ENCODE measurements around the gene KCNJ6.

The KCNJ6 gene

DNA sequence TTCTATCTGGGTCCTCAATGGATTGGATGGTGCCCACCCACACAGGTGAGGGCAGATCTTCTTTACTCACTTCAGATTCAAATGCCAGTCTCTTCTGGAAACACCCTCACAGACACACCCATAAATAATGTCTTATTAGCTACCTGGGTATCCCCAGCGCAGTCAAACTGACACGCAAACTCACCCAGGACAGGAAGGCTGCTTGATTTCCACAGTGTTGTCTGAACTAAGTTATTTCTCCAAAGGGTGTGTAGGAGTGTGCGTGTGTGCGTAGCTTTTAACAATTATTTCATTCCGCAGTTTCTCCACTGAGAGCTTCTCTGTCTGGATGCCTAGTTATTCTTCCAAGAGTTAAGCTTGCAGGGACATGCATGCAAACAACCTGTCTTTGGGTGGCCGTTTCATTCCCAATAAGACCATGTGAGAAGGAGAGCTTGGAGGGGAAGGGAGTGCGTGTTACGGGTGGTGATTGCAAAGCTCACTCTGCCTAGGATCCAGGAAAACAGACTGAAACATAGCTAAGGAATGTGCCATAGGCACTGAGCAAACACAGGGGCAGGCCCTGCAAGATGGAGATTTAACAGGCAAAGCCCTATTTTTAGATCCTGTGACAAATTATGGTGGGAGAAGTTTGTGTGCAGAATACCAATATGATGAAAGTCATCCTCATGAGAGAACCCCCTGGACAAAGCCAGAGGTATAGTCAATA, 280.0 kb downstream of the KCNJ6 start:
- no peak for DNase-seq
- TF ChIP-seq POLR2A (IDR thresholded peaks at IDR 0.05; ENCODE audit: low read length) (no peak), GATA1 (IDR thresholded peaks at IDR 0.05; ENCODE audit: low read depth, low read length) (no peak)

DNA sequence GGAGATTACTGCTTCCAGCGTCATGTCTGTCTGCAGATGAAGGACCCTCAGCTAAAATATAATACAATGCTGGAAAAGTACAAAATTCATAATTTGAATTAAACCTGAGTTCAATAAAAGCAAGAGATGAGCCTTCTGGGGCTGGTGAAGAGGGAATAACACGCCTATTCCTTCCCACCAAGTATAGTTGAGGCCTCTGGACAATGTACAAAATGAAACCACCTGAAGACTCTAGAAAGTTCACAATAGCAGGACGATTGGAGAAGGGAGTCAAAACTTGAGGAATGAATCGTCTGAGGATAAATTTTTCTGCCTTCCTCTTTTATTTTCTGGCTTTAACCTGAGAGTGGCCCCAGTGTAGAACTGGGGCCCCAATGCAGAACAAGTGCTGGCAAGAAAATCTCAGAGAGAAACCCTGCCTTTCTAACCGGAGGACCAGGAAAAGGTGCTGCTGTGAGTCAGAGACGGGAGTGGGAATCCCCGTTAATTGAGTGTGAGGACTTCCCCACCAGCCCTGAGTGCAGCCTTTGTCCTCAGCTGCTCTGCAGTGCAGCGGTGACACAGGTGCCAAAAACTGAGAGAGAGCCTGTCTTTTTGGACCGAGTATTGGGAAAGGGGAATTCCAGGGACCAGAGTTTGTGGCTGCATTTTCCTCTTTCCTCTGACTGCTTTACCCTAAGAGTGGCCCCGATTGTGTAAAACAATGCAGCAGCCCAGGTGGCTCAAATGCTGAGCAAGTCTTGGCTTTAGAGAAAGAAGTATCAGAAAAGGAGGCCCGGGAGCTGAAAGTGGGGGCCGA, 284.7 kb downstream of the KCNJ6 start:
- no peak for DNase-seq
- TF ChIP-seq POLR2A (IDR thresholded peaks at IDR 0.05; ENCODE audit: low read length) (no peak), GATA1 (IDR thresholded peaks at IDR 0.05; ENCODE audit: low read depth, low read length) (no peak)

DNA sequence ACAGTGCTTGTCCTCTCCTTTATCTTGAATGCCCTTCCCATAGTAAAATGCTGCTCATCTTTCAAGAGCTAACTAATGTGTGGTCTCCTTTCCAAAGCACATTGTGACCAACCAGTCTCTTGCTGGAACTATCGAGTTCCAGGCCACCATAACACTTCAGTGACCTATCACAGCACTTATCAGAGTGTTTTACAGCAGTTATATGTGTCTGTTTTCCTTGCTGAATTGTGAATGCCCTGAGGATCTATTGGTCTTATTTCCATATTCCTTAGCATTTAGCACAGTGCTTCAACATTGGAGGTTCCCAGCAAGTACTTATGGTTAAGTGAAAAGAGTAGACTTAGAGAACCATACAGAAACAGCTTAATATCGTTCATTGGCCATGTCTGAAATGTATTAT, 285.4 kb downstream of the KCNJ6 start:
- no peak for TF ChIP-seq POLR2A (IDR thresholded peaks at IDR 0.05; ENCODE audit: low read length)
- no peak for TF ChIP-seq GATA1 (IDR thresholded peaks at IDR 0.05; ENCODE audit: low read depth, low read length)

DNA sequence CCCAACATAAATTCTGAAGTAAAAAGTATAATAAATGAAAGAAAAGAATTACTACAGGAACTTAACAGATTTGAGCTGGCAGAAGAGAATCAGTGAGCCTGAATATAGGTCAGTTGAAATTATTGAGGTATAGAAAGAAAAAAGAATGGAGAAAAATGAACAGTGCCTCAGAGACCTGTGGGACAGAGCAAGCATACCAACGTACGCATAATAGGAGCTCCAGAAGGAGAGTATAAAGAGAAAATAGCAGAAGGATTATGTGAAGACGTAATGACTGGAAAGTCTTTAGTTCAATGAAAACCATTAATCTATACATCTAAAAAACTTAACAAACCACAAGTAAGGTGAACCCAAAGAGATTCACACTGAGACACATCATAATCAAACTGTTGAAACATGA, 287.9 kb downstream of the KCNJ6 start:
- TF ChIP-seq POLR2A (IDR thresholded peaks at IDR 0.05; ENCODE audit: low read length): no peak
- TF ChIP-seq GATA1 (IDR thresholded peaks at IDR 0.05; ENCODE audit: low read depth, low read length): no peak
- no peak for DNase-seq

More for the DNA sequence above, 285.4 kb downstream of the KCNJ6 start:
- no peak for DNase-seq

DNA sequence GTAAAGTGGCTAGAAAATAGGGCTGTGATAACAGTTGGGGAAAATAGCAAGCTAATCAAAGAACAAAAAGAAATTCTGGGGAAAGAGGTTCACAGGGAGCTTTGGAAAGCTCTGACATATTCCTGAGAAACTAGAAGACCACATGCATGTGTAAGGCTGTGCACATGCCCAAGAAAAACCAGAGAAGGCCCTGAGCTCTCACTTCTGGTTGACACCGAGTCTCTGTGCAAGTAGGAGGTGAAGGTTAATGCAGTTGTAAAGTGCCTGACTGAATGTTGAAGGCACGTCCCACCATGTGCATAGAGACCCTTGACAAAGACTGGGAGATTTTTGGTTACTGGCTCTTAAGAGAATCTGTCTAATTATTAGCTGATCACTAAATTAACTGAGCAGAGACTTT, 288.7 kb downstream of the KCNJ6 start:
- TF ChIP-seq GATA1 (IDR thresholded peaks at IDR 0.05; ENCODE audit: low read depth, low read length) (no peak), POLR2A (IDR thresholded peaks at IDR 0.05; ENCODE audit: low read length) (no peak)
- no peak for DNase-seq

DNA sequence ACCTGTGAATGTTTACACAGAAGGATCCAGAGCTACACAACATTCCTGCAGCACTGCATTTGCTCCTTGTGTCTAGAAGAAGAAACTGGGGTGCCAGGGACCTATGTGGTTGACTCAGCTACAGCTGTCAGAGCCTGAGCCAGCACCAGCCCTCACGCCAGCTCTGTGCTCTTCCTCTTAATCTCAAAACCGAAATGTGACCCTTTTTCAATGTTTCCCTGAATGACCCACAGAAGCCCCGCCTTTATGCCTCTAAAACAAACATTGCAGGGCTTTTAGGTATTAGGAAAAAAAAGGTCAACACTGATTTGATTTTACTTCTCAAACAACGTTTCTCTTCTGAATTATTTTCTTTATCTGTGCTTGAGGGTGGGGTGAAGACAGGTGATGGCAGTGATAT, 289.2 kb downstream of the KCNJ6 start:
- DNase-seq: no peak

DNA sequence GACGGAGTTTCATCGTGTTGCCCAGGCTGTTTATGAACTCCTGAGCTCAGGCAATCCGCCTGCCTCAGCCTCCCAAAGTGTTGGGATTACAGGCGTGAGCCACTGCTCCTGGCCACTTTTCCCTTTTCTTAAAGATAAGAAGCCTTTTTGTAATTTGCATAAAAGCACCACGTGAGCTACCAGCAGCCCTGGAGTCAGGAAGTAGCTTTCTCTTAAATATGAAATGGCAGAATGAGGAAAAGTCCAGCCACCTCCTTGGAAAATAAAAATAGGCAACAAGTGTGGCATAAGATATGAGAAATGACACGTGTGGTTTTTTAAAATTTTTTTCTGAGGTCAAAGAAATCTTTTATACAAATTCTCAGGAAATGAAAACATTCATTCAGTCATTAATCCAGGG, 289.9 kb downstream of the KCNJ6 start:
- TF ChIP-seq GATA1 (IDR thresholded peaks at IDR 0.05; ENCODE audit: low read depth, low read length) (no peak), POLR2A (IDR thresholded peaks at IDR 0.05; ENCODE audit: low read length) (no peak)
- no peak for DNase-seq

More for the DNA sequence above, 289.2 kb downstream of the KCNJ6 start:
- TF ChIP-seq GATA1 (IDR thresholded peaks at IDR 0.05; ENCODE audit: low read depth, low read length) (no peak), POLR2A (IDR thresholded peaks at IDR 0.05; ENCODE audit: low read length) (no peak)

DNA sequence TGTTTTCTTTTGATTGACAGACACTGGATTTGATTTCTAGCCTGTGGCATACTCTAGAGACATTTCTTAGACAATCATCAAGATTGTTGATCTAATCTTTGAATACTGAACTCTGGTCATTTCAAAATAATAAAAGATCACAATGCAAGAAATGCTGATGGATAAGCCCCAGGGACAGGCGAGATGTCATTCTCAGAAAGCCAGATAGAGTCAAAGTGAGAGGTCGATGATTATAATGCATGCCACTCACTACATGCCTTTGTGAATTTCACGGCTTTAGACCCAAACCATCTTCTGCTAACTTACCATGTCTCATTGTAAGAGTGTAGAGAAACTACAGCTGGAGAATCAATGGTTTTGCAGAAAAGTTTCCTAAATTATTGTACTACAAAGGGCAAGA, 292.6 kb downstream of the KCNJ6 start:
- no peak for TF ChIP-seq POLR2A (IDR thresholded peaks at IDR 0.05; ENCODE audit: low read length)
- no peak for TF ChIP-seq GATA1 (IDR thresholded peaks at IDR 0.05; ENCODE audit: low read depth, low read length)

DNA sequence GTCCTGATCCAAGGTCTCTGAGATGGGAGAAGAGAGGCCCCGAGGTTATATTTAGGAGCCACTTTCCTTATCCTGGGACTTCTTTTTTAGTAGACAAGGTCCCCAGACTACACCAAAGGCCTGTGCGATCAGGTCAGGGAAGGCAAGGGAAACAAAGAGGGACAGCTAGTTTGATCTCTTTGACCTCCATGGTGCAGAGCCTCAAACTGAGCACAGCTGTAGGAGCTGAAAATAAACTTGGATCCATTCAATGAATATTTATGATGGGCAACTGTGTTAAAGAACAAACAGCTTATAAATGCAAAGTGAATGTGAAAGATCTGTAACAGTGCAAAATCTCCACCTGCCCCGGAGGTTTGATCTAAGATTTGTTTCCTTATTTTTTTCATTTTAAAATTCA, 293.1 kb downstream of the KCNJ6 start:
- TF ChIP-seq POLR2A (IDR thresholded peaks at IDR 0.05; ENCODE audit: low read length): no peak
- TF ChIP-seq GATA1 (IDR thresholded peaks at IDR 0.05; ENCODE audit: low read depth, low read length): no peak
- no peak for DNase-seq

More for the DNA sequence above, 292.6 kb downstream of the KCNJ6 start:
- no peak for DNase-seq

DNA sequence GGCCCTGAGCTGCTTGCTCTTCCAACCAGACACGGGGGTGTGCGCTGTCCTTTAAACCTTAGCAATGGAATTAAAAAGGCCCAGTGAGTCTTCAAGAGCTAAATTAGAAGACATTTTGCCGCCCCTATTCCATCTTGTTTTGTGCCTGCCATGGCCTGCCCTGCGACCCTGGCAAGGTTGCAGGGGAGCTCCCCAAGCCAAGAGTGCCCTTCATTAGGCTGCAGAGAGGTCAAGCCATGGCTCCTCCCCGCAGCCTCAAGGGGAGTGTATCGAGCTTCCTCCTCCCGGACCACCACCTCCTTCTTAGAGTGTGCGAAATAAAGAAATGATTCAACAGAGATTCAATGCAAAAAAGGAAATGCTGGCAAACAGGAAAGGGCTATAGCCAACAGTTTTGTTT, 293.5 kb downstream of the KCNJ6 start:
- TF ChIP-seq GATA1 (IDR thresholded peaks at IDR 0.05; ENCODE audit: low read depth, low read length) (no peak), POLR2A (IDR thresholded peaks at IDR 0.05; ENCODE audit: low read length) (no peak)
- DNase-seq: no peak

DNA sequence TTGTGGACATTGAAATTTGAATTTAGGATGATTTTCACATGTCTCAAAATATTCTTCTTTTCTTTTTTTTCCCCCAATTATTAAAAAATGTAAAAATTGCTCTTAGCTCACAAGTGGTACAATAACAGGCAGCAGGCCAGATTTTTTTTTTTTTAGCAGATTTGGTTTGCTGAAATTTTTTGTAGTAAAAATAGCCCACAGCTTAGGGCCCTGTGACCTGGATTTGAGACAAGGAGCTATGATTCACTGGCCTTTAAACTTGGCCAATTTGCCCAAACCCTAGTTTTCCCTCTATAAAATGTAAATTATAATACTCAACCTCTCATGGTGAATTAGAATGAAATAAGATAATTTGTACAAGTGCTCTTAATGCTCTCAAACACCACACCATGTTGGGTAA, 295.9 kb downstream of the KCNJ6 start:
- DNase-seq: no peak
- TF ChIP-seq POLR2A (IDR thresholded peaks at IDR 0.05; ENCODE audit: low read length) (no peak), GATA1 (IDR thresholded peaks at IDR 0.05; ENCODE audit: low read depth, low read length) (no peak)

DNA sequence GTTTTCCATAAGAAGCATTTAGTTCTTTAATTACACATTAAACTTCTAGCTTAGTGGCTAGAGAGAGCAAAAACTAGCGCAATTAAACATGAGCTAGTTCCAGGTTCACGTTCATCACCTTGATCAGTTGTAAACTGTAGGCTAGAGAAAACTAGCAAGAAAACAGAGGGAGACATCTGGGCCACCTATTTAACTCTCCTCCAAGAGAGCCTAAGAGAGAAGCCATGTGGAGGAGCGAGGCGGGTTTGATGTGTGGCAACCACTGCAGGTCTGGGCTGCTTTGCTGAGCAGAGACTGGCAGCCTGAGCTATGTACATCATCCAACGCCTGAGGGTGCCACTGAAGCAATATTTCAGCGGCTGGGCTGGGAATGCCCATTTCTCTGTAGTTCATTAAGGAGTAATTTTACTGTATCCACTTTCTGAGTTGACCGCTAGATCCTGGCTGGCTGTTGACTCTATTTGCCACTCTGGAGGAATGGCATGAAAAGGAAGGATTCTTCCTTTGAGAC, 296.7 kb downstream of the KCNJ6 start:
- TF ChIP-seq POLR2A (IDR thresholded peaks at IDR 0.05; ENCODE audit: low read length) (no peak), GATA1 (IDR thresholded peaks at IDR 0.05; ENCODE audit: low read depth, low read length) (no peak)
- DNase-seq: no peak

DNA sequence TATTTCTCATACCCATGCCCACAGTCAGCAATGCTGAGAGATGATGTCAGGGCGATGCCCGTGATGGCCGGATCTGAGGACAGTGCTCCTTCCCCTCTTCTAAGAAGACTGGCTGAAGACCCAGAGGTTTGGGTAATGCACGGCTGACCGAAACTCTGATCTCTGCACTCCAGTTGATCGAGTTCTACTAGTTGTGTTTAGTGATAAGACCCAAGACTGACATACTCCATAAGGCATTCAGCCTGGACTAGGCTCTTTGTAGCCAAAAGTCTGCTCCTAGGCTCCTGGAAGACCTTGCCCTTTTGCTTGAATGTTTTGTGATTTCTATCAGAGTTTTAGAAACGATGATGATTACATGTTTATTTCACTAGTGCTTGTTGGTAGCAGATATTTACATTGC, 298.2 kb downstream of the KCNJ6 start:
- no peak for DNase-seq
- TF ChIP-seq POLR2A (IDR thresholded peaks at IDR 0.05; ENCODE audit: low read length) (no peak), GATA1 (IDR thresholded peaks at IDR 0.05; ENCODE audit: low read depth, low read length) (no peak)

DNA sequence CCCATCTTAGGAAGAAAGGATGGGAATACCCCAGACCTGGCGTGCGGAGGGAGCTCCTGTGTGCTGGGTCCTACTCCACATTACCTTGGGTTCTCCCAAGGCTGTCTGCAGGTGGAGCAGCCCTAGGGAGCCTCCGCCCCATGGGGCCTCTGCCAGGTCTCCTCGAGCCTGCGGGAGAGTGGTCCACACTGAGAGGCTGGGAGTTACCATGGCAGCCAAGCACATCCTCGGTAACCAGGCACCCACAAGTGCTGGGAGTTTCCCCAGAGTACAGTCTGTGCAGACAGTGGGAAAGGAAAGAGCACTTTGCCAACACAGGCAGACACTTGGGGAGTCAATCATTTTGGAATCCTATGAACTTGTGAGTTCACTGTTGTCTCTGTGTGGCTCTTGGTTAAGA, 300.3 kb downstream of the KCNJ6 start:
- TF ChIP-seq GATA1 (IDR thresholded peaks at IDR 0.05; ENCODE audit: low read depth, low read length): no peak
- TF ChIP-seq POLR2A (IDR thresholded peaks at IDR 0.05; ENCODE audit: low read length): no peak
- no peak for DNase-seq

All from erythroblast (primary cell).